Smooth muscle cell of the brain vasculature (primary cell): Measurements from ENCODE around the gene DND1.
"Not testable (repeated sequence)": the region's sequence is repeated elsewhere in the genome, so short reads cannot be mapped to it uniquely, and the experiment has no call there.

Experiments used
- DNase-seq: peaks from one replicate; pipeline ENCODE4 v3.0.0-alpha.2; 2012; ENCODE audit warnings: low read depth, low spot score

Gene DND1

GRCh38 chr5:140672455-140673186, 755 bp downstream of the DND1 start:
- no peak for DNase-seq

GRCh38 chr5:140671472-140672125, 1.8 kb downstream of the DND1 start:
- DNase-seq, result no peak

DNA sequence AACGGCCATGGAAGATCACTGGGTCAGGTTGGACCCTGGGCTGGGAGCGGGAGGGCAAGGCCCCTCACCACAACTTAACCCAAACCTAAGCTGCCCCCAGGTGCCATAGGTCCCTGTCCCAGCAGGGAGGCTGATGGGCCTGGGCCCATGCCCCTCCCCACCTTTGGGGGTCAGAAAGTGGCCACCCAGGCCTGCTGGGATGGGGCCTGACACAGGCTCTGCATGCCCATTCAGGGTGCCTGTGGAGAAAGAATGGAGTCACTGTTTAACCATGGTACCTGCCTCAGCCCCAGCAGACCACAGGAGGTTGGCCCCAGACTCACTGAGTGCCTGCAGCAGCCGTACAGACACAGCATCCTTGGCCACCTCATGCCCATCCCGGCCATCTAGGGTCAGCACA, 2.3 kb downstream of the DND1 start:
- DNase-seq, result not testable (repeated sequence)

GRCh38 chr5:140664359-140665119, 8.8 kb downstream of the DND1 start, which contains the start of gene WDR55:
WDR55 (plus strand) TSS chr5:140664904; CDS start chr5:140664913, 9 bp downstream.
- DNase-seq, result peak; percentile 64

GRCh38 chr5:140664030-140664358, 9.4 kb downstream of the DND1 start:
- no peak for DNase-seq

DNA sequence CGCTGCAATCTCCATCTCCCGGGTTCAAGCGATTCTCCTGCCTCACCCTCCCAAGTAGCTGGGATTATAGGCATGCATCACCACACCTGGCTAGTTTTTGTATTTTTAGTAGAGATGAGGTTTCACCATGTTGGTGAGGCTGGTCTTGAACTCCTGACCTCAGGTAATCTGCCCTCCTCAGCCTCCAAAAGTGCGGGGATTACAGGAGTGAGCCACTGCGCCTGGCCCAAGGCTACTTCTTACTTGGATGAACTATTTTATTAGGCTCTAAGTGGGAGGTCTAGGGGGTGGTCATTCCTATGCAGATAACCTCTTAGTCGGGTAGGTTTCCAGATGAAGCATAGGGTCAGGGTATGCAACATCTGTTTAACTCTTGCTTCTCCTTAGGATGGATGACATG, 13.0 kb downstream of the DND1 start:
- DNase-seq, result not testable (repeated sequence)

- no peak for DNase-seq
Measured at GRCh38 chr5:140658870-140659269, 14.5 kb downstream of the DND1 start.

GRCh38 chr5:140647042-140647419, 26.3 kb downstream of the DND1 start:
- DNase-seq, result no peak

DNA sequence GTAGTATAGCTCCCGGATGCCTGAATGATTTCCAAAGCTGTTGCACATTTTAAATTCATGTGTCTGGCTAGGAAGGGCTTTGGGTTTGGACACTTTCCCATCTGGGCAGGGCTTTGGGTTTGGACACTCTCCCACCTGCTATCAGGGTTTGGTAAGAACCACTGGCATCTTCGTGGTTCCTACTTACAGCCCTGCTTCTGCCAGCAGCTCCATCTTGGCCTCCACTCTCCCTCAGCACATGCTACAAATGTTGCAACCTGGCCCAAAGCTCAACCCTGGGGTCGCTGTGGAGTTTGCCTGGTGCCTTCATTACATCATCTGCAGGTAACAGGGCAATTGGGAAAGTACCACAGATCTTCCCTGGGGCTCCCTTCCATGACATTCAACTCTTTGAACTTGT, 30.7 kb downstream of the DND1 start:
- no peak for DNase-seq

DNA sequence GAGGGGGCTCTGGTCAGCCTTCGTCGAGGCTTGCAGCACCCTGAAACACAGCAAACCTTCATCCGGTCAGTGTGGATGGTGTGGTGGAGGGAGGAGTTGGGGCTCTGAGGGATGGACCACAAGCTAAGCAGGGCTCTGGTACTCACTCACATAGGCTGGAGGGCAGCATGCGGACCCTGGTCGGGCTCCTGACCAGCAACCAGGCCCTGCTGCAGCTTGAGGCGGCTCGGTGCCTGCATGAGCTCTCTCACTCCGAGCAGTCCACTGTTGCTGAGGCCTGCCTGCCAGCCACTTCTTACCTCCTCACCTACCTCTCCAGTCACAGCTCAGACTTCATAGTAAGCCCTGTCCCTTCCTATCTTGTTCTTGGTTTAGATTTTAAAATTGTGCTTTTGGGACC, 31.7 kb downstream of the DND1 start:
- DNase-seq, result no peak

DNA sequence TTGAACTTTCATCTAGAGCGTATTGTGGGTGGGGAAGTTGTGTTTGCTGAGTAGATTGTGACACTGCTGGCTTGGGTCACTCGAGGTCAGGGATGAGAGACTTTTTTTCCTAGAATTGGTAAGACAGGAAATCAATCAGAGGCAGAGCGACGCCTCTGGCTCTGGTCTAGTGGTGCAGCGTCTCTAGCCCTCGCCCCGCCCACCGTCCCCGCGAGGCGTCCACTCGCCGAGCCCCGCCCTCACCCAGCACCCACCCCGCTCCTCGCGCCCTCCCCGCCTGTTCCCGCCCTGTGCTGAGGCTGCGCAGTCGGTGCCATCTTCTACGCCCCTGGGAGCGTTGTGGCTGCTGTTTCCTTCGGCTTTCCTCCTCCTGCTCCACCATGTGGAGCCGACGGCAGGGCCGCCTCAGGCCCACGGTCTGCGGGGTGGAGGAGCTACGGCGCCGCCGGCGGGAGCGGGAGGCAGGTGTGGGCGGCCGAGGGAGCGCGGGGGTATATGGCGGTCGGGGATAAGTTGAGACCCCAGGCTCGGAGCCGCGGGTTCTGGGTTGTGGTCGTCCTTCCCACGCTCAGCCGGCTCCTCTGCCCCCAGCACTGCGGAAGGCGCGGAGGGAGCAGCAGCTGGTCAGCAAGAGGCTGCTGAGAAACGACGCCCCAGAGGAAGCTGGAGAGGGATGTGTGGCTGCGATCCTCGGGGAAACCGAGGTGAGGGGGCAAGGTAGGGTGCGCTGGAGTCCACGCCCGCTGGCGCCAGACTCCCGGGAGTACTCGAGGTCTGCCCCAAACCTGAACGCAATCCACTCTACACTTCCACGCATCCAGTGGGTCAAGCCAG, 34.0 kb downstream of the DND1 start, which contains the start of gene TMCO6:
Gene TMCO6 (plus strand): TSS at position 304 of the 834 bp plus-strand sequence. CDS start 77 bp downstream, at position 381.
- DNase-seq, result peak; percentile 67

DNA sequence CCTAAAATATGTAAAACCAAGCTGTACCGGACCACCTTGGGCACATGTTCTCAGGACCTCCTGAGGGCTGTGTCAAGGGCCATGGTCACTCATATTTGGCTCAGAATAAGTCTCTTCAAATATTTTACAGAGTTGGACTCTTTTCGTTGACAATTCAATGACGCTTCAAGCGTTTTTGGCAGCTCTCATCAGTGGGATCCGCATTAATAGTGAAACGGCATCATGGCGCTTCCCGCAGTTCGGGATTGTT, 34.6 kb downstream of the DND1 start:
- not testable (repeated sequence) for DNase-seq

- no peak for DNase-seq
Measured at GRCh38 chr5:140637371-140638100, 35.8 kb downstream of the DND1 start.

DNA sequence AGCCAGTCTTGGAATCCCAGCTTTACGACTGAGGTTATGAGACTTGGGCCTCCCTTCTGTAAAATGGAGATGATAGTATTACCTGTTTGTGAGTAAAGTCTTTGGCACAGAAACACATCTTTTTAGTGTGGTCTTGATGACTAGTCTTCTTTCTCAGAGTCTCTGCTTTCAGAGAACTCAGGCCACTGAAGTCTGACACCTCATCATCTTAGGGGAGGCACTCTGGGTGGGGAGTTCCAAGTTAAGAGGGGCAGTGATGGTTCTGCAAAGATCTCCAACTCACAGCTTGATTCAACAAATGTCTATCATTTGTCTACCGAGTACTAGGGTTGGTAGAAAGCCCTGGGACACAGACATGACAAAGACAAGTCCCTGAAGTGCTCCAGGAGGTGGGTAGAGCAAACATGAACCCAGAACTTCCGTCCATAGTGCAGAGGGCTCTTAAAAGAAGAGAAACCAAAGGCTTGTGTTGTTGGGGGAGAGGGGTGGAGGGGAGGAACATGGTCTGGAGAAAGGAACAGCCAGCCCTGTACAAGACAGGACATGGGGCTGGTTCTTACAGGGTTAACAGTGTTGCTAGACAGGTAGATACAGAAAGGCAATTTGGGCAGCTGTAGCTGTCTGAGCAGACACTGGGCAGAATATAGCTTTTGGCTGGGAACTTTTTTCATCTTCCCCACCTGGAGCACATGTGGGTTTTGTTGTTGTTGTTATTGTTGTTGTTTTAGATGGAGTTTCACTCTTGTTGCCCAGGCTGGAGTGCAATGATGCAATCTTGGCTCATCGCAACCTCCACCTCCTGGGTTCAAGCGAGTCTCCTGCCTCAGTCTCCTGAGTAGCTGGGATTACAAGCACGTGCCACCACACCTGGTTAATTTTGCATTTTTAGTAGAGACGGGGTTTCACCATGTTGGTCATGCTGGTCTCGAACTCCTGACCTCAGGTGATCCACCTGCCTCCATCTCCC, 37.8 kb downstream of the DND1 start:
- no peak for DNase-seq

GRCh38 chr5:140634103-140634502, 39.3 kb downstream of the DND1 start:
- DNase-seq, result no peak

GRCh38 chr5:140633501-140633900, 39.9 kb downstream of the DND1 start:
- no peak for DNase-seq

DNA sequence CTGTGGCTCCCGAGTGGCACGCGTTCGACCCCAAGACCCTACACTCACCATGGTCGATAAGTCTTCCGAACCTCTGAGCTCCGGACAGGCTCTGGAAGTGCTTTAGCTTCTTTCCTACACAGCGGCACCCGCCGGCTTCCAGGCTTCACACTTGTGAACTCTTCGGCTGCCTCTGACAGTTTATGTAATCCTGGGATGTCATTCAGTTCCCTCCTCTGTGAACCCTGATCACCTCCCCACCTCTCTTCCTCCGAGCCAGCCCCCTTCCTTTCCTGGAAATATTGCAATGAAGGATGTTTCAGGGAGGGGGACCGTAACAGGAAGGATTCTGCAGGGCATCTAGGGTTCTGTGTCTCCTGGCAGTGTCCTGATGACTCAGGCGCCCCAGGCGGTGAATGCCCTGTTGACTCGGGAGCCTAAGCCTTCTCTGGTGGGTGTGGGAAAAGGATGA, 40.3 kb downstream of the DND1 start, which contains the start of gene CD14:
Gene CD14 (minus strand): TSS at position 155 of the 451 bp plus-strand sequence. CDS start 104 bp downstream, at position 51.
- no peak for DNase-seq

- no peak for DNase-seq
Measured at GRCh38 chr5:140632366-140633020, 40.9 kb downstream of the DND1 start.

DNA sequence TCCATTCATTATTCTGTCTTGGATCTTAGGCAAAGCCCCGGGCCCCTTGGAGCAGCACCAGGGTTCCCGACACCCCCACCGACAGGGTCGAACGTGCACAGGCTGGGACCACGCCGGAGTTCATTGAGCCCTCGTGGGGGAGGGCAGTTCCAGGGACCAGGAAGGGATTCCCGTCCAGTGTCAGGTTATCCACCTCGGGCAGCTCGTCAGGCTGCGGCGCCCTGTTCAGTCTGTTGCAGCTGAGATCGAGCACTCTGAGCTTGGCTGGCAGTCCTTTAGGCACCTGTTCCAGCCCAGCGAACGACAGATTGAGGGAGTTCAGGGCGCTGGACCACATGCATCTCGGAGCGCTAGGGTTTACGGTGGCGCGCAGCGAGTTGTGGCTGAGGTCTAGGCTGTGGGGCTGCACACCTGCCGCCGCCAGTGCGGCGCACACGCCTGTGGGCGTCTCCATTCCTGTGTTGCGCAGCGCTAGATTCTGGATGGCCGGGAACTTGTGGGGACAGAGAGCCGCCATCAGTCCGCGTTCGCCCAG, 41.5 kb downstream of the DND1 start:
- DNase-seq, result no peak
